ENCODE data around the gene HSD11B1L.

DNA sequence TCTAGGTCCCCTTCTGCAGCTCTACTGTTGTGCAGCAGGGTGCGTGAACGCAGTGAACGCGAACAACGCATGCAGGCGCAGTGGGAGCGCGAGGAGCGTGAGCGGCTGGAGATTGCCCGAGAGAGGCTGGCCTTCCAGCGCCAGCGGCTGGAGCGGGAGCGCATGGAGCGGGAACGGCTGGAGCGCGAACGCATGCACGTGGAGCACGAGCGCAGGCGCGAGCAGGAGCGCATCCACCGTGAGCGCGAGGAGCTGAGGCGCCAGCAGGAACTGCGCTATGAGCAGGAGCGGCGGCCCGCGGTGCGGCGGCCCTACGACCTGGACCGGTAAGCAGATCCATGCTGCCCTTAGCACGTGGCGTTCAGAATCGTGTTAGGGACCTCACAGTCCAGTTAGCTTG lies 19.3 kb upstream of the HSD11B1L start:
- TF ChIP-seq, protein P1, sequence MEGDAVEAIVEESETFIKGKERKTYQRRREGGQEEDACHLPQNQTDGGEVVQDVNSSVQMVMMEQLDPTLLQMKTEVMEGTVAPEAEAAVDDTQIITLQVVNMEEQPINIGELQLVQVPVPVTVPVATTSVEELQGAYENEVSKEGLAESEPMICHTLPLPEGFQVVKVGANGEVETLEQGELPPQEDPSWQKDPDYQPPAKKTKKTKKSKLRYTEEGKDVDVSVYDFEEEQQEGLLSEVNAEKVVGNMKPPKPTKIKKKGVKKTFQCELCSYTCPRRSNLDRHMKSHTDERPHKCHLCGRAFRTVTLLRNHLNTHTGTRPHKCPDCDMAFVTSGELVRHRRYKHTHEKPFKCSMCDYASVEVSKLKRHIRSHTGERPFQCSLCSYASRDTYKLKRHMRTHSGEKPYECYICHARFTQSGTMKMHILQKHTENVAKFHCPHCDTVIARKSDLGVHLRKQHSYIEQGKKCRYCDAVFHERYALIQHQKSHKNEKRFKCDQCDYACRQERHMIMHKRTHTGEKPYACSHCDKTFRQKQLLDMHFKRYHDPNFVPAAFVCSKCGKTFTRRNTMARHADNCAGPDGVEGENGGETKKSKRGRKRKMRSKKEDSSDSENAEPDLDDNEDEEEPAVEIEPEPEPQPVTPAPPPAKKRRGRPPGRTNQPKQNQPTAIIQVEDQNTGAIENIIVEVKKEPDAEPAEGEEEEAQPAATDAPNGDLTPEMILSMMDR (IDR thresholded peaks at IDR 0.05), result no peak
- TF ChIP-seq POLR2A (IDR thresholded peaks at IDR 0.05) (no peak), EP300 (IDR thresholded peaks at IDR 0.05) (no peak)

All from sigmoid colon (tissue), 4 donors.